ENCODE data around the gene DDX25. TPM values are rescaled to one million over a fixed set of nuclear protein-coding genes. Genes with fewer than 3 reads are reported as not detected.
A peak's percentile ranks its signal among the peaks of the same experiment; 100 is the strongest.

DDX25 gene
- total RNA-seq, 1 donor from 2014 or later: 2.3 TPM

- peaks cover 2% of the 10 kb centered on the region for H3K36me3 Mint-ChIP-seq (ENCODE audit: low read depth)
- H3K4me3 Mint-ChIP-seq: no peak overlapping the region
- H3K4me1 Mint-ChIP-seq: peaks cover 11% of the 10 kb centered on the region
- H3K27ac Mint-ChIP-seq (ENCODE audit: unreplicated experiment): no peak overlapping the region
- DNase-seq (ENCODE audit: low read depth, low spot score): no peak
- peaks cover 2% of the 10 kb centered on the region for H3K9me3 Mint-ChIP-seq
- H3K27me3 Mint-ChIP-seq (ENCODE audit: low read depth): peaks cover 5% of the 10 kb centered on the region
- TF ChIP-seq CTCF (conservative IDR thresholded peaks at IDR 0.05): no peak
Measured at GRCh38 chr11:125872138-125872491, 32.2 kb upstream of the DDX25 start.

- Mint-ChIP-seq H3K27ac (ENCODE audit: unreplicated experiment) (peak overlapping the region; percentile 81), H3K9me3 (peaks cover 2% of the 10 kb centered on the region), H3K4me1 (peaks cover 11% of the 10 kb centered on the region), H3K4me3 (peak overlapping the region; percentile 90), H3K36me3 (ENCODE audit: low read depth) (no peaks in the 10 kb centered on the region), H3K27me3 (ENCODE audit: low read depth) (peaks cover 3% of the 10 kb centered on the region)
- no peak for TF ChIP-seq CTCF (conservative IDR thresholded peaks at IDR 0.05)
- peak; percentile 5 for DNase-seq (ENCODE audit: low read depth, low spot score)
Measured at GRCh38 chr11:125873881-125874555, 30.3 kb upstream of the DDX25 start.

GRCh38 chr11:125874556-125875124 lies 29.7 kb upstream of the DDX25 start:
- H3K27ac Mint-ChIP-seq (ENCODE audit: unreplicated experiment): no peak overlapping the region
- H3K27me3 Mint-ChIP-seq (ENCODE audit: low read depth): peaks cover 6% of the 10 kb centered on the region
- H3K4me1 Mint-ChIP-seq: peaks cover 11% of the 10 kb centered on the region
- peak overlapping the region; percentile 90 for H3K4me3 Mint-ChIP-seq
- H3K36me3 Mint-ChIP-seq (ENCODE audit: low read depth): no peaks in the 10 kb centered on the region
- peak; percentile 85 for TF ChIP-seq CTCF (conservative IDR thresholded peaks at IDR 0.05)
- peaks cover 2% of the 10 kb centered on the region for H3K9me3 Mint-ChIP-seq
- peak; percentile 78 for DNase-seq (ENCODE audit: low read depth, low spot score)

DNA sequence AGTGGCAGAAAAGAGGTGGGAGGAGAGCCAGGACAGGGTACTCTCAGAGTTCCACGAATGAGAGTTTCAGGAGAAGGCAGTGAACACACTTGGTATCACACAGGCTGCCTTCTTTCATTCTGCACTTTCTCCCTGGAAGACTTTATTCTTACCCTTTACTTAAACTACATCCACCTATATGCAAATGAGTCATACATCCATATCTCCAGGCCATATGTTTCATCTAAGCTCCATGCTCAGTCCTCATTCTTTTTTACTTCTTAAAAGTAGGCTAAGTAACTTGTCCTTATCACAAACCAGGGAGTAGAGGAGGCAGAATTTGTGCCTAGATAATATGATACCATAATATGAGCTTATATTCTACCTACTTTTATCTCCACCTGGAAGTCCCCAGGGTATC lies 23.0 kb upstream of the DDX25 start:
- Mint-ChIP-seq H3K9me3 (no peaks in the 10 kb centered on the region), H3K4me3 (no peak overlapping the region), H3K36me3 (ENCODE audit: low read depth) (no peaks in the 10 kb centered on the region), H3K4me1 (no peaks in the 10 kb centered on the region), H3K27me3 (ENCODE audit: low read depth) (peaks cover 20% of the 10 kb centered on the region), H3K27ac (ENCODE audit: unreplicated experiment) (no peak overlapping the region)
- DNase-seq (ENCODE audit: low read depth, low spot score): no peak
- no peak for TF ChIP-seq CTCF (conservative IDR thresholded peaks at IDR 0.05)

- no peak overlapping the region for H3K4me3 Mint-ChIP-seq
- peaks cover 2% of the 10 kb centered on the region for H3K36me3 Mint-ChIP-seq (ENCODE audit: low read depth)
- no peaks in the 10 kb centered on the region for H3K9me3 Mint-ChIP-seq
Measured at GRCh38 chr11:125883375-125883774, 20.9 kb upstream of the DDX25 start.

More at GRCh38 chr11:125883375-125883774, 20.9 kb upstream of the DDX25 start:
- H3K27ac Mint-ChIP-seq (ENCODE audit: unreplicated experiment): no peak overlapping the region
- no peak for TF ChIP-seq CTCF (conservative IDR thresholded peaks at IDR 0.05)
- no peak for DNase-seq (ENCODE audit: low read depth, low spot score)
- peaks cover 4% of the 10 kb centered on the region for H3K4me1 Mint-ChIP-seq
- H3K27me3 Mint-ChIP-seq (ENCODE audit: low read depth): peaks cover 18% of the 10 kb centered on the region

Measured in neural crest cell (in vitro differentiated cells).